HG03432 (cell line): ENCODE measurements around the gene PCDH9.
A peak's percentile ranks its signal among the peaks of the same experiment; 100 is the strongest.

ENCODE experiments used
- ATAC-seq: cut with Tn5 transposase; IDR thresholded peaks from one replicate; pipeline ENCODE4 v1.9.1; 2021; ENCODE audit warnings: mild to moderate bottlenecking, moderate library complexity; ENCODE audit not compliant: unreplicated experiment

Gene PCDH9

DNA sequence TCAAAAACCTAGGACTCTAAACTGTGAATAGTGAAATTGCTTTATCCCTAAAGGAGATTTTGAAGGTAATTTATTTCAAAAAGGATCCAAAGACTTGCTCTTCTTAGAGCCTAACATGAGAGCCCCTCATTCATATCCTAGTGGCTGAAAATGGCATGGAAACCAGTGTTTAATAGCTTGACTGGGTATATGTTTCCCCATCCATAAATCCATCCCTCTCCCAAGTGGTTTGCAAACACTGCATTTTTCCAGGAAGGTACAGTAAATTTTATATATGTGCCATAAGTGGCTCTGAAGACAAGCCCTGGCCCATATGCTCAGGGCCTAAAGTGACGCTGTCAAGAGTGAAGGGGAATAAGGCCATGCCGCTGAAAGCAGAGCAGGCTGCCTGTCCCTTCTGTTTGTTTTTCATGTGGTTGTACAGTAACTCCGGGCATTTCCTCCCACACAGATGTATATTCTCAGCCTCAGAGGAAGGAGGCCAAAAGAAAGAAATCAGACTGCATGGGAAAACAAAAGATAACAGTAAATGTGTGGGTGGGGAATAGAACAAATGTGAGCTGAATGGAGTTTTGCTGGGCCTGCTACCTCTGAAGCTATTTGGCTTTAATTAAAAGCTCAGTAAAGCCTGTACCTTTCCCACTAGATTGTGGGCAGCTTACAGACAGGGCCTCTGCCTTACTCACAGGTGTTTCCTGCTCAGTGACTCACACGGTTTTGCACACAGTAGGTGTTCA lies 181.9 kb downstream of the PCDH9 start:
- ATAC-seq, result peak; percentile 88

DNA sequence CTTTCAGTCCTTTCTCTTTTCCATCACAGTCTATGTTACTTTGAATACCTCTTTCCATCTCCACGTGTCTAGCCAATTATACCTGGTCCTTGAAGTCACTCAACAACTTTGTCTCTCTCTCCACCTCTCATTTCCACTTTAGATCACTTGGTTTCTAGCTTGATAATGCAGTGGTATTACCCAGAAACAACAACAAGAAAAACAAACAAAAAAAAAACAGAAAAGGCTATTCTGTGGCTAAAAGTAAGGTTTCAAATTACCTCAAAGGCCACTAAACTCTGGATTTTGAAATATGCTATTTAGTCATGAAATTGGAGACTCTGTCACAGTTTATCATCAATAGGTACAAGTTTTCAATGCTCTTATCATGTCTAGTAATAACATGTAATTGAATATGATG lies 184.8 kb downstream of the PCDH9 start:
- ATAC-seq, result no peak

- no peak for ATAC-seq
Measured at GRCh38 chr13:67043901-67044300, 186.2 kb downstream of the PCDH9 start.

- no peak for ATAC-seq
Measured at GRCh38 chr13:67042556-67042955, 187.6 kb downstream of the PCDH9 start.

GRCh38 chr13:67036699-67037457 lies 193.3 kb downstream of the PCDH9 start:
- ATAC-seq, result no peak

DNA sequence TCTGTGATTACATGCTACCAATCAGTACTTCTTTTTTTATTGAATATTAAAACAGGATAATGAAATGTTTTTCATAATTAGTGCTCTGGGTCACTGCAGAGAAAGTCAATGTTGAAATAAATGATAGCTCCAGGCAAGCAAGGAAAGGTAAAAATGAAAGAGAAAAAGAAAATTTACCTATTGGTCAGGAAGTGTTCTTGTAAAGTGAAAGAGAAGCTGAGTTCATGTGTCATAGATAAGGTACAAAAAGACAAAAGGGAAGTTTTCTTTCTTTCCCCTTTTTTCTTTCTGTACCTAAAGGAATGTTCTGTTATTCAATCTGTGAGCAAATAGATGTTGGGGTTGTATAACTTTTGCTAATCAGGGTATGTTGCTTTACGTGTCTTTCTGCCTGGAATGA lies 197.0 kb downstream of the PCDH9 start:
- ATAC-seq, result no peak

DNA sequence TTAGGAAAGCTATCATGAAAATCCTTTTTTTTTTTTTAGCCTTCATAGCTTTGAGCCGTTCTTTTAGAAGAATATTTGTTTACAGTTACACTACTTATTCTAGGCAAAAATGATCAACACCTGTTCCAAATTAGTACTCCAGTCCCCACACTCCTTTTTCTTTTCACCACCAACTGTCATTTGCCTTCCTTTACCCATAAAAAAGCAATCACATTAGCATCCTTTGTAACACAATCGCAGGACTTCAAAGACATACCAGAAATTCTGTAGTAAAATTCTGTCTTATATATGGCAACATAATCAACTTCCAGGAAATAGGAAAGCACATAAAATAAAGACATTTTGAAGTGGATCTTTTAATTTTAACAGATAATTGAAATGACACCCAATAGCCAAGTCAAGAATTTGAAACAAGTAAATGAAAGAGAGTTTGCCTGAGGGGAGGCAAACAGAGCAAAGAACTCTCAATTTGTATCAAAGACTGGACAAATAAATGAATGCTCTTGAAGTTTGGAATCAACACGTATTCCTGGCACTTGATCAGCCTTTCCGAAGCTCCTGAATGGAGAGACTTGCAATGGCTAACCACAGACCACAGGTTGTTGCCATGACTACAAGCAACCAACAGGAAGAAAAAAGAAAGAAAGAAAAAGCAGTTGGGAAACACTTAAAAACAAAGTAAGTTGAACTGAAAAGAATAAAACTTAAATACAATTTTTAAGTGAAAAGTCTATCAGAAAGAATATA lies 206.8 kb downstream of the PCDH9 start:
- ATAC-seq, result no peak

- no peak for ATAC-seq
Measured at GRCh38 chr13:67018775-67019174, 211.4 kb downstream of the PCDH9 start.

DNA sequence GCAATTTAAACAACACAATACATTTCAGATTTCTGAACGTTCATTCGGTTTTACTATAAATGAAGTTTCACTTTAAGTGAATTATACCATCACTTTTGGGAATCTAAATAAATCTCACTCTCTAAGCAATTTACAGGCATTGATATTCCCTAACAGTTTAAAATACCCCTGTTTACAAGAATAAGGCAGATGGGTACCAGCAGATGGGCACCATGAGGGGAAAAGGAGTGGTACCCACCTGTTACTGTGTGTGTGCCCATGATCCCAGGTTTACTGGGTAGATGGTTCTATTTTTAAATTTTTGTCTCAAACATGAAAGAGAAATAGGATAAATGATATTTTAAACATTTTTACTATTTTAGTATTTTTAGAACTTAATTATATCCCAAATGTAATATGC lies 212.9 kb downstream of the PCDH9 start:
- ATAC-seq, result no peak

DNA sequence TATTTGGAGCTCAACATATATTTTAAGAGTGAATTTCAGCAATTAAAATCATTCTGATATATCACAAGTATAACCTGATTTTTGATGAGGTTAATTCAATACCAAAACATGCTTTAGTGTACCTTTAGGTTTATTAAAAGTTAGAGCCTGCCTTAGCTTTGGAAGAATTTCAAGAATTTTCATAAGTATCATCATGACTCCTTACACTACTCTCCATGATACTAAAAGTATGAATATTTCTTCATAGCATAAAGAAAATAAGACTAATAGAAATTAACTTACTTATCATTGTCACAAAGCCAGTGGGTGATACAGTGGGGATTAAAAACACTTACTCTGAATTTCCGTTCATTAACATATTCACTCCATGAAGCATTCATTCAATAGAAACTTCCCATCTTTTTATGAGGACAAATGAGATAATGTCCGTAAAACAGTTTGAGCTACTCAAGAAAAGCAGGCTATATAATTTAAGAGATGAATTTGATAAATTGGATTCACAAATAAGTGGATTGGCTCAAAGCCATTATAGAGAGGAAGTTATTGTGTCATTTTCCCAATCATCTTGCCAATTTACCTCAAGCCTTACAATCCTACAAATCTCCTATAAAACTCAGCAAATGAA lies 214.0 kb downstream of the PCDH9 start:
- ATAC-seq, result no peak

- ATAC-seq, result no peak
Measured at GRCh38 chr13:67014399-67014798, 215.7 kb downstream of the PCDH9 start.

GRCh38 chr13:67013709-67014108 lies 216.4 kb downstream of the PCDH9 start:
- ATAC-seq, result no peak

- no peak for ATAC-seq
Measured at GRCh38 chr13:67008075-67008668, 222.0 kb downstream of the PCDH9 start.

DNA sequence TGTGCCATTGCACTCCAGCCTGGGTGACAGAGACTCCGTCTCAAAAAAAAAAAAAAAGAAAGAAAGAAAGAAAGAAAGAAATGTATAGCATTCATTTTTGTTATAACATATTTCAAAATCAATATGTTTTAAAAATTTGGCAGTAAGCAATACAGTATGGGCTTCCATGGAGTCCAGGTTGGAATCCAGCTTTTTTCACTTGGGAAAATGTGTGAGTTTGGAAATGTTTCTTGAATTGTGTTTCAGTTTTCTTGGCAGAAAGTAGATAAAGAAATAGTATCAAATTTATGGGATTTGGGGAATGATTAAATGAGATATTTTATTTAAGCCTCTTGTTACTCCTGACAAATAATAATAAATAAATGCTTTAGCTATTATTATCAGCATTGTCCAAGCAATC lies 225.6 kb downstream of the PCDH9 start:
- ATAC-seq, result no peak

- ATAC-seq, result no peak
Measured at GRCh38 chr13:67003743-67004142, 226.4 kb downstream of the PCDH9 start.

GRCh38 chr13:67001363-67001762 lies 228.8 kb downstream of the PCDH9 start:
- ATAC-seq, result no peak

DNA sequence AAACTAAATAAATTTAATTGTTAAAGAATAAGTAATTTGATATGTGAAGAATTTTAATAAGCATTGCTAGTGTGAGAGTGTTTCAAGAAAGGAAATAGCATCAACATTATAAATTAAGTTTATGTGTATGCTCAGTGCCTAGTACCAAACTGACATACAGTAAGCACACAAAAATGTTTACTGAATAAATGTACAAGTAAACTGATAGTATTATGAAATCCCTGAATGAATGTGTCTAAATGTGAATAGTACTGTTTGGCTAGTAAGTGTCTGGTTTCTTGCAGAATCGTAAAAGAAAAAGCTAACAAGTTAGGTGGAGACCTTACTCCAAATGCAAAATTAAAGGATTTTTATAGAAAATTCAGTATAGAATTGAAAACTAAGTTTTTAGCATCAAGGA lies 233.6 kb downstream of the PCDH9 start:
- no peak for ATAC-seq

GRCh38 chr13:66995203-66995611 lies 234.9 kb downstream of the PCDH9 start:
- peak; percentile 68 for ATAC-seq

- ATAC-seq, result peak; percentile 65
Measured at GRCh38 chr13:66994517-66995202, 235.5 kb downstream of the PCDH9 start.

GRCh38 chr13:66994097-66994496 lies 236.0 kb downstream of the PCDH9 start:
- ATAC-seq, result peak; percentile 75
